Activated CD8-positive, alpha-beta T cell treated with anti-CD3 and anti-CD28 coated beads for 36 hours (primary cell): ENCODE measurements around the gene IFT122. TPM values are rescaled to one million over a fixed set of nuclear protein-coding genes. Genes with fewer than 3 reads are reported as not detected.

ENCODE experiments used
- ATAC-seq: fragments of 200-7000 bp; cut with Tn5 transposase; one replicate; pipeline ENCODE4 v1.10.0; 2021; ENCODE audit warnings: mild to moderate bottlenecking, moderate library complexity
- CTCF ChIA-PET: fragments of 350-600 bp; sonication (Branson Sonifier 250); formaldehyde crosslinking; loops from one replicate; lab custom pipeline; 2021; ENCODE audit warnings: antibody characterized with exemption; lab: Charles Lee
- POLR2A ChIA-PET: fragments of 350-600 bp; sonication (Branson Sonifier 250); formaldehyde crosslinking; loops from one replicate; lab custom pipeline; 2021; ENCODE audit warnings: antibody characterized with exemption; lab: Charles Lee
- DNase-seq: peaks from one replicate; pipeline ENCODE4 v3.0.0-alpha.2; 2020
- H3K27ac Mint-ChIP-seq: one replicate; pipeline ENCODE4 v1.8.0; 2021; ENCODE audit warnings: mild to moderate bottlenecking, mixed read lengths
- H3K27me3 Mint-ChIP-seq: one replicate; pipeline ENCODE4 v1.8.0; 2021; ENCODE audit warnings: mixed read lengths
- H3K36me3 Mint-ChIP-seq: one replicate; pipeline ENCODE4 v1.8.0; 2021; ENCODE audit warnings: low read depth, mixed read lengths
- H3K4me1 Mint-ChIP-seq: one replicate; pipeline ENCODE4 v1.8.0; 2021; ENCODE audit warnings: low read depth, mixed read lengths
- H3K4me3 Mint-ChIP-seq: one replicate; pipeline ENCODE4 v1.8.0; 2021; ENCODE audit warnings: mild to moderate bottlenecking, moderate library complexity, mixed read lengths
- H3K9me3 Mint-ChIP-seq: one replicate; pipeline ENCODE4 v1.8.0; 2021; ENCODE audit warnings: mixed read lengths
- intact Hi-C: fragments of 100-400 bp; cut with micrococcal nuclease; formaldehyde crosslinking; loops from one replicate; pipeline ENCODE4 v1.10.0; 2022
- total RNA-seq, 2 experiments: library from RNA; stranded (reverse); gene quantifications; one replicate each; pipeline ENCODE4 v1.2.3, GENCODE V29; 2021
- TF ChIP-seq, protein P1 (sequence below): fragments of 200-600 bp; IDR thresholded peaks from one replicate; pipeline ENCODE4 v1.8.0; 2022; ENCODE audit warnings: antibody characterized with exemption, mild to moderate bottlenecking

IFT122 gene
- total RNA-seq, 2 experiments from 2014 or later, result 18.9 to 20.4 TPM

- H3K4me3 Mint-ChIP-seq, result no peak overlapping the region
- no peaks in the 10 kb centered on the region for H3K27me3 Mint-ChIP-seq
- ChIA-PET POLR2A (no interaction called here), CTCF (interaction anchor here (1.7 kb wide), 1 partner anchor 33 kb away, joined by 6 read pairs; no protein-coding TSS in a partner anchor)
- H3K9me3 Mint-ChIP-seq, result no peaks in the 10 kb centered on the region
- H3K4me1 Mint-ChIP-seq, result no peaks in the 10 kb centered on the region
- ATAC-seq, result no peak
- intact Hi-C loops, result no loop called here
- TF ChIP-seq, protein P1, sequence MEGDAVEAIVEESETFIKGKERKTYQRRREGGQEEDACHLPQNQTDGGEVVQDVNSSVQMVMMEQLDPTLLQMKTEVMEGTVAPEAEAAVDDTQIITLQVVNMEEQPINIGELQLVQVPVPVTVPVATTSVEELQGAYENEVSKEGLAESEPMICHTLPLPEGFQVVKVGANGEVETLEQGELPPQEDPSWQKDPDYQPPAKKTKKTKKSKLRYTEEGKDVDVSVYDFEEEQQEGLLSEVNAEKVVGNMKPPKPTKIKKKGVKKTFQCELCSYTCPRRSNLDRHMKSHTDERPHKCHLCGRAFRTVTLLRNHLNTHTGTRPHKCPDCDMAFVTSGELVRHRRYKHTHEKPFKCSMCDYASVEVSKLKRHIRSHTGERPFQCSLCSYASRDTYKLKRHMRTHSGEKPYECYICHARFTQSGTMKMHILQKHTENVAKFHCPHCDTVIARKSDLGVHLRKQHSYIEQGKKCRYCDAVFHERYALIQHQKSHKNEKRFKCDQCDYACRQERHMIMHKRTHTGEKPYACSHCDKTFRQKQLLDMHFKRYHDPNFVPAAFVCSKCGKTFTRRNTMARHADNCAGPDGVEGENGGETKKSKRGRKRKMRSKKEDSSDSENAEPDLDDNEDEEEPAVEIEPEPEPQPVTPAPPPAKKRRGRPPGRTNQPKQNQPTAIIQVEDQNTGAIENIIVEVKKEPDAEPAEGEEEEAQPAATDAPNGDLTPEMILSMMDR, result no peak
- DNase-seq, result no peak
- no peaks in the 10 kb centered on the region for H3K36me3 Mint-ChIP-seq
- no peak overlapping the region for H3K27ac Mint-ChIP-seq
Observed at GRCh38 chr3:129415830-129416229, 24.2 kb upstream of the IFT122 start.

- TF ChIP-seq, protein P1, result no peak
- ChIA-PET CTCF (no interaction called here), POLR2A (no interaction called here)
- intact Hi-C loops, result no loop called here
- ATAC-seq (no peak), DNase-seq (no peak)
- Mint-ChIP-seq H3K27me3 (no peaks in the 10 kb centered on the region), H3K27ac (no peak overlapping the region), H3K4me1 (no peaks in the 10 kb centered on the region), H3K9me3 (no peaks in the 10 kb centered on the region), H3K4me3 (no peak overlapping the region), H3K36me3 (no peaks in the 10 kb centered on the region)
Observed at GRCh38 chr3:129416415-129416814, 23.6 kb upstream of the IFT122 start.

DNA sequence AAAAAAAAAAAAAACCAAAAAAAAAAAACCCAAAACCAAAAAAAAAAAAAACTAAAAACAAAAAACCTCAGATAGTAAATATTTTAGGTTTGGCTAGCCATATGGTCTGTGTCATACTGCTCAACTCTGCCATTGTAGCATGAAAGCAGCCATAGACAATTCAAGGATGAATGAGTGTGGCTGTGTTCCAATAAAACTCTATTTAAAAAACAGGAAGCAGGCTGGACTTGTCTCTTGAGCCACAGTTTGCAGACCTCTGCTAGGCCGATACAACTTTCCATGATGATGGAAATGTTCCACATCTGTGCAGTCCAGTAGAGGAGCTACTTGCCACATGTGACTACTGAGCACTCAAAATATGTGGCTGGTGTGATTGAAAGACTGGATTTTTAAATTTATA lies 22.7 kb upstream of the IFT122 start:
- H3K4me1 Mint-ChIP-seq, result no peaks in the 10 kb centered on the region
- ATAC-seq (no peak), DNase-seq (no peak)
- POLR2A ChIA-PET, result interaction anchor here (0.9 to 1.3 kb wide), 3 partner anchors 8 to 17 kb away, joined by 3 to 7 read pairs (median 3); no protein-coding TSS in a partner anchor
- H3K4me3 Mint-ChIP-seq, result no peak overlapping the region
- H3K27ac Mint-ChIP-seq, result no peak overlapping the region
- intact Hi-C loops, result no loop called here
- TF ChIP-seq, protein P1, result no peak
- no peaks in the 10 kb centered on the region for H3K27me3 Mint-ChIP-seq
- no peaks in the 10 kb centered on the region for H3K9me3 Mint-ChIP-seq
- CTCF ChIA-PET, result interaction anchor here (1.6 kb wide), 1 partner anchor 34 kb away, joined by 4 read pairs; no protein-coding TSS in a partner anchor
- H3K36me3 Mint-ChIP-seq, result no peaks in the 10 kb centered on the region

- DNase-seq, result no peak
- Mint-ChIP-seq H3K36me3 (no peaks in the 10 kb centered on the region), H3K4me1 (no peaks in the 10 kb centered on the region), H3K4me3 (no peak overlapping the region), H3K27ac (no peak overlapping the region), H3K27me3 (no peaks in the 10 kb centered on the region), H3K9me3 (no peaks in the 10 kb centered on the region)
- CTCF ChIA-PET, result interaction anchor here (1.6 kb wide), 1 partner anchor 35 kb away, joined by 4 read pairs; no protein-coding TSS in a partner anchor
- TF ChIP-seq, protein P1, result no peak
- POLR2A ChIA-PET, result interaction anchor here (0.9 to 1.3 kb wide), 3 partner anchors 9 to 18 kb away, joined by 3 to 7 read pairs (median 3); no protein-coding TSS in a partner anchor
- ATAC-seq, result no peak
- intact Hi-C loops, result no loop called here
Observed at GRCh38 chr3:129418041-129418973, 21.7 kb upstream of the IFT122 start.

- H3K36me3 Mint-ChIP-seq, result no peaks in the 10 kb centered on the region
- H3K27ac Mint-ChIP-seq, result no peak overlapping the region
- ATAC-seq, result no peak
- no peak overlapping the region for H3K4me3 Mint-ChIP-seq
- no peaks in the 10 kb centered on the region for H3K9me3 Mint-ChIP-seq
- TF ChIP-seq, protein P1, result no peak
- ChIA-PET POLR2A (interaction anchor here (0.6 kb wide), 1 partner anchor 1295 kb away, joined by 3 read pairs; no protein-coding TSS in a partner anchor), CTCF (no interaction called here)
- peaks cover 5% of the 10 kb centered on the region for H3K4me1 Mint-ChIP-seq
- intact Hi-C loops, result no loop called here
- no peak for DNase-seq
- H3K27me3 Mint-ChIP-seq, result no peaks in the 10 kb centered on the region
Observed at GRCh38 chr3:129419476-129419875, 20.5 kb upstream of the IFT122 start.
